Small intestine (tissue), 7 donors: ENCODE data around the gene PLPPR4. TPM values are rescaled to one million over a fixed set of nuclear protein-coding genes. Genes with fewer than 3 reads are reported as not detected.

ENCODE experiments used
- DNase-seq, 2 donors: peaks; one replicate each; pipeline versions ENCODE4 v3.0.0 to v3.0.0-alpha.2; 2013
- FAIRE-seq: peaks from 2 replicates; lab custom pipeline; 2012; peaks lifted over from hg19 to GRCh38; lab: Jason Lieb, UNC
- H3K27ac ChIP-seq, 3 donors: one replicate each; pipeline ENCODE4 v1.5.1; 2013; ENCODE audit warnings: low read length in 2 of 3, mild to moderate bottlenecking in 2 of 3, control low read depth in 1 of 3, inconsistent platforms in 1 of 3, low read depth in 1 of 3, moderate library complexity in 1 of 3
- H3K27me3 ChIP-seq, 3 donors: one replicate each; pipeline ENCODE4 v1.6.1; 2013; ENCODE audit warnings: low read length in 3 of 3, inconsistent platforms in 1 of 3; ENCODE audit not compliant: control insufficient read depth in 3 of 3, insufficient read depth in 3 of 3
- H3K36me3 ChIP-seq, 3 donors: one replicate each; pipeline ENCODE4 v1.6.1; 2013; ENCODE audit warnings: low read length in 3 of 3, inconsistent platforms in 1 of 3, low read depth in 1 of 3, mild to moderate bottlenecking in 1 of 3, moderate library complexity in 1 of 3; ENCODE audit not compliant: control insufficient read depth in 3 of 3, insufficient read depth in 2 of 3
- H3K4me1 ChIP-seq, 3 donors: one replicate each; pipeline ENCODE4 v1.6.1; 2013; ENCODE audit warnings: low read length in 2 of 3, inconsistent platforms in 1 of 3, low read depth in 1 of 3, mild to moderate bottlenecking in 1 of 3, moderate library complexity in 1 of 3; ENCODE audit not compliant: control insufficient read depth in 3 of 3, insufficient read depth in 2 of 3
- H3K4me3 ChIP-seq, 3 donors: one replicate each; pipeline ENCODE4 v1.5.1; 2013; ENCODE audit warnings: low read length in 3 of 3, control low read depth in 1 of 3, inconsistent platforms in 1 of 3, low read depth in 1 of 3, mild to moderate bottlenecking in 1 of 3, moderate library complexity in 1 of 3
- H3K9me3 ChIP-seq, 2 donors: one replicate each; pipeline ENCODE4 v1.6.1; 2013; ENCODE audit warnings: low read depth in 1 of 2, low read length in 1 of 2; ENCODE audit not compliant: control insufficient read depth in 2 of 2, insufficient read depth in 1 of 2
- WGBS, 3 donors: extraction: QIAGEN DNeasy Blood & Tissue Kit; methylation state at CpG; one replicate each; pipeline ENCODE4 v1.1.7; 2013; 5-methylcytosine and 5-hydroxymethylcytosine counted together
- polyA plus RNA-seq, 4 donors: library from polyadenylated mRNA; stranded (reverse) in 3 of 4; unstranded in 1 of 4; fragments of 200-250 nt in 3 of 4; fragments of 120-200 nt in 1 of 4; gene quantifications; one replicate each; pipeline versions ENCODE4 v1.2.1 to v1.2.3, GENCODE V29; 2013
- donor health status: healthy with polysubstance abuse.
- donor health status: control.
- donor health status: control.
- donor health status: Bipolar disorder and iron deficiency.
- donor health status: healthy.

PLPPR4 gene
- polyA plus RNA-seq, 4 donors: 0.41 to 0.57 TPM; not detected in 2

GRCh38 chr1:99332561-99332960 is 68.3 kb downstream of the PLPPR4 start:
- Histone ChIP-seq H3K36me3 (no peaks in the 10 kb centered on the region), H3K27ac (no peak overlapping the region), H3K9me3 (no peaks in the 10 kb centered on the region), H3K4me1 (no peaks in the 10 kb centered on the region), H3K27me3 (no peaks in the 10 kb centered on the region), H3K4me3 (no peak overlapping the region)
- WGBS, 3 donors: 75 to 89% (median 85%) methylated on average over 1 of the region's 1 CpG
- no peak for DNase-seq
- FAIRE-seq: no peak

DNA sequence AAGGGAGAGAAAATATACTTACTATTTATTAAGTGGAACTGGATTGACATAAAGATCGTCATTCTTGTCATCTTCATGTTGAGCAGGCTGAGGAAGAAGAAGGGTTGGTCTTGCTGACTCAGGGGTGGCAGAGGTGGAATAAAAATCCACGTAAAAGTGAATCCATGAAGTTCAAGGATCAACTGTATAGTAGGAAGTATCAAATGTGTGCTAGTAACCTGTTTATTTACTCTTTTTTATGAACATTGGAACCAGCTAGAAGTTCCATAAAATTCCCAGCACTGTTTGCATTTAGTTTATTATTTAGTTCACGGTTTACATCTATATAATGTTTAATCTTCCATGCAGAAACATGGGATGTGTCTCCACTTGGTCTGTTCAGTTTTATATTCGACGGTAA is 70.7 kb downstream of the PLPPR4 start:
- 70 to 83% (median 71%) methylated on average over 5 of the region's 5 CpGs for WGBS, 3 donors
- H3K27ac ChIP-seq: no peak overlapping the region
- DNase-seq (no peak), FAIRE-seq (no peak)
- no peaks in the 10 kb centered on the region for H3K9me3 ChIP-seq
- H3K4me1 ChIP-seq: no peaks in the 10 kb centered on the region
- no peak overlapping the region for H3K4me3 ChIP-seq
- no peaks in the 10 kb centered on the region for H3K27me3 ChIP-seq
- no peaks in the 10 kb centered on the region for H3K36me3 ChIP-seq

DNA sequence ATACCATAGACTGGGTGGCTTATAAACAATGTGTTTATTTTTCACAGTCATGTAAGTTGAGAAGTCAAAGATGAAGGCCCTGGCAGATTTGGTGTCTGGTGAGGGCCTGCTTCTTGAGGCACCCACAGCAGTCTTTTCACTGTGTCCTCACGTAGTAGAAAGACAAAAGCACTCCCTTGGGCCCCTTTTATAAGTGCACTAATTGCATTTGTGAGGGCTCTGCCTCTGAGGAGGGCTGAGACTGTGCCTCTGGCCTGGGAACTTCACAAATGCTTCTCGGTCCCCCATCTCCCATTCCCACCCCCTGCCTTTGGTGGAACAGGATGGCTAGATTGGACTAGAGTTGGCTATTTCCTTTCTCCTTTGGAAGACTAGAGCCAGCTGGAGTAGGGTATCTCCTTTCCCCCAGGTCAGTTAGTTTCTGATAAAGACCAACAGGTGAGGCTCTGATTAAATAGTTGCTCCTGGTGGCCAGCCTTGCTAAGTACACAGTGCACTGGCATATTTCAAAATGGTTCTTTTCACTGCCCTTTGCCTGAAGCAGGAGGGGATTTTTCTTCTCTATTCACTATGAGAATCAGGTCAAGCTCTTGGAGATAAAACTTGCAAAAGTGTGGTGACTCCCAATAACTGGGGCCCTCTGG is 82.9 kb downstream of the PLPPR4 start:
- Histone ChIP-seq H3K4me1 (no peaks in the 10 kb centered on the region), H3K27ac (no peak overlapping the region), H3K4me3 (no peak overlapping the region), H3K27me3 (no peaks in the 10 kb centered on the region), H3K9me3 (no peaks in the 10 kb centered on the region), H3K36me3 (no peaks in the 10 kb centered on the region)
- 43 to 71% (median 60%) methylated on average over 2 of the region's 2 CpGs for WGBS, 3 donors
- no peak for DNase-seq
- FAIRE-seq: no peak

GRCh38 chr1:99348397-99349132 is 84.3 kb downstream of the PLPPR4 start:
- Histone ChIP-seq H3K4me3 (no peak overlapping the region), H3K36me3 (no peaks in the 10 kb centered on the region), H3K27ac (no peak overlapping the region), H3K27me3 (no peaks in the 10 kb centered on the region), H3K4me1 (no peaks in the 10 kb centered on the region), H3K9me3 (no peaks in the 10 kb centered on the region)
- no peak for FAIRE-seq
- no peak for DNase-seq
- 51 to 55% (median 51%) methylated on average over 5 of the region's 5 CpGs for WGBS, 3 donors

- FAIRE-seq: no peak
- 88 to 94% (median 91%) methylated on average over 2 of the region's 2 CpGs for WGBS, 3 donors
- no peaks in the 10 kb centered on the region for H3K36me3 ChIP-seq
Observed at GRCh38 chr1:99352821-99353220, 88.5 kb downstream of the PLPPR4 start.

GRCh38 chr1:99358770-99359169 is 94.5 kb downstream of the PLPPR4 start:
- Histone ChIP-seq H3K4me3 (no peak overlapping the region), H3K9me3 (no peaks in the 10 kb centered on the region), H3K4me1 (no peaks in the 10 kb centered on the region), H3K27ac (no peak overlapping the region), H3K36me3 (no peaks in the 10 kb centered on the region), H3K27me3 (no peaks in the 10 kb centered on the region)
- DNase-seq (no peak), FAIRE-seq (peak; percentile 36)

More at GRCh38 chr1:99352821-99353220, 88.5 kb downstream of the PLPPR4 start:
- Histone ChIP-seq H3K4me1 (no peaks in the 10 kb centered on the region), H3K27me3 (no peaks in the 10 kb centered on the region), H3K9me3 (no peaks in the 10 kb centered on the region), H3K27ac (no peak overlapping the region), H3K4me3 (no peak overlapping the region)
- no peak for DNase-seq
